Gastrocnemius medialis (tissue), 4 donors: ENCODE results near the gene ALG8. TPM values are rescaled to one million over a fixed set of nuclear protein-coding genes. Genes with fewer than 3 reads are reported as not detected.
"Not testable (repeated sequence)": the region's sequence is repeated elsewhere in the genome, so short reads cannot be mapped to it uniquely, and the experiment has no call there.

Experiments
- ATAC-seq, 2 donors: fragments of 150-250 bp; one replicate each; pipeline ENCODE4 v1.9.1; 2016
- DNase-seq, 2 donors: peaks; one replicate each; pipeline ENCODE4 v3.0.0-alpha.2; 2019
- H3K27ac ChIP-seq, 4 donors: fragments of 200-600 bp; sonication (generic); 1 replicate in 1 of 4; 2 replicates in 3 of 4; pipeline ENCODE4 v1.5.1; 2016 to 2018; ENCODE audit warnings: mild to moderate bottlenecking in 2 of 4, moderate library complexity in 1 of 4
- H3K27me3 ChIP-seq, 3 donors: fragments of 200-600 bp; sonication (generic) in 2 of 3; 1 replicate in 1 of 3; 2 replicates in 2 of 3; pipeline versions ENCODE4 v1.5.1 to v1.6.0; 2016 to 2019; ENCODE audit warnings: mild to moderate bottlenecking in 1 of 3, moderate library complexity in 1 of 3
- H3K36me3 ChIP-seq, 2 donors: fragments of 200-600 bp; sonication (generic) in 1 of 2; one replicate each; pipeline ENCODE4 v1.5.1; 2017 to 2018
- H3K4me1 ChIP-seq, 2 donors: fragments of 200-600 bp; sonication (generic) in 1 of 2; one replicate each; pipeline ENCODE4 v1.5.1; 2016 to 2017; ENCODE audit warnings: mild to moderate bottlenecking in 2 of 2
- H3K4me3 ChIP-seq, 4 donors: fragments of 200-600 bp; sonication (generic) in 3 of 4; 1 replicate in 1 of 4; 2 replicates in 3 of 4; pipeline ENCODE4 v1.5.1; 2016 to 2019; ENCODE audit warnings: mild to moderate bottlenecking in 2 of 4
- H3K9me3 ChIP-seq, 3 donors: fragments of 200-600 bp; sonication (generic) in 2 of 3; 1 replicate in 1 of 3; 2 replicates in 2 of 3; pipeline ENCODE4 v1.5.1; 2016 to 2019
- POLR2A ChIP-seq, 2 donors: fragments of 450-650 bp; IDR thresholded peaks; one replicate each; pipeline ENCODE4 v1.6.1; 2017; ENCODE audit warnings: antibody characterized with exemption in 2 of 2, mild to moderate bottlenecking in 2 of 2, moderate library complexity in 2 of 2
- in situ Hi-C, 4 donors: fragments of 200-750 bp; cut with MboI; loops; one replicate each; pipeline versions ENCODE4 v1.15.0 to v1.8.0; 2017; ENCODE audit warnings: low sequenced_read_pairs in 4 of 4
- intact Hi-C: fragments of 100-400 bp; cut with DNase I; formaldehyde crosslinking; loops from one replicate; pipeline ENCODE4 v1.15.1; 2023; ENCODE audit warnings: low total_unique reads
- total RNA-seq, 4 donors: library from RNA; depleted of rRNA; stranded (reverse); fragments of >200 nt; gene quantifications; one replicate each; pipeline versions ENCODE4 v1.1.0 to v1.2.3, GENCODE V29; 2016
- TF ChIP-seq, protein P1 (sequence below), 5 experiments: fragments of 450-650 bp in 3 of 5; fragments of 200-600 bp in 2 of 5; sonication (generic) in 2 of 5; IDR thresholded peaks in 4 of 5; conservative IDR thresholded peaks in 1 of 5; 1 replicate in 4 of 5; 2 replicates in 1 of 5; pipeline ENCODE4 v1.5.1; 2016 to 2019; ENCODE audit warnings: antibody characterized with exemption in 5 of 5, mild to moderate bottlenecking in 3 of 5, moderate library complexity in 3 of 5

The ALG8 gene
- total RNA-seq, 4 donors from 2014 or later = 9.0 to 12.9 (median 10.9) TPM

DNA sequence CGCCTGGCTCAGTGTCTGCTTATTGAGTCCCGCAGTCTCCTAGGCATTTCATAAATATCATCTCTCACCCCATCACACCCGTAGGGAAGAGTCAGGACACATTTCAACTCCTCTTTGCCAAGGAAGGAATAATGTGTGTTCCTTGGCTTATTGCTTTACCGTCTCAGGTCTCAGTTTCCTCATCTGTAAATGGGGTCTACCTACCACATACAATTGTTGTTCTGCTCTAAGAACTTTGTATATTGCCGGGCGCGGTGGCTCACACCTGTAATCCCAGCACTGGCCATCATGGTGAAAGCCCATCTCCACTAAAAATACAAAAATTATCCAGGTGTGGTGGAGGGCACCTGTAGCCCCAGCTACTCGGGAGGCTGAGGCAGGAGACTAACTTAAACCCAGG is 78.9 kb downstream of the ALG8 start:
- in situ Hi-C loops = no loop called here
- H3K9me3 ChIP-seq = no peaks in the 10 kb centered on the region
- no peaks in the 10 kb centered on the region for H3K27me3 ChIP-seq
- H3K36me3 ChIP-seq = no peaks in the 10 kb centered on the region
- intact Hi-C loops = no loop called here
- peak overlapping the region in 2 of 4 donors; percentile 78 to 88 for H3K27ac ChIP-seq
- ATAC-seq = no peak
- H3K4me1 ChIP-seq = peaks cover 38 to 40% of the 10 kb centered on the region in 2 donors
- no peak for TF ChIP-seq POLR2A (IDR thresholded peaks at IDR 0.05)
- TF ChIP-seq, protein P1, sequence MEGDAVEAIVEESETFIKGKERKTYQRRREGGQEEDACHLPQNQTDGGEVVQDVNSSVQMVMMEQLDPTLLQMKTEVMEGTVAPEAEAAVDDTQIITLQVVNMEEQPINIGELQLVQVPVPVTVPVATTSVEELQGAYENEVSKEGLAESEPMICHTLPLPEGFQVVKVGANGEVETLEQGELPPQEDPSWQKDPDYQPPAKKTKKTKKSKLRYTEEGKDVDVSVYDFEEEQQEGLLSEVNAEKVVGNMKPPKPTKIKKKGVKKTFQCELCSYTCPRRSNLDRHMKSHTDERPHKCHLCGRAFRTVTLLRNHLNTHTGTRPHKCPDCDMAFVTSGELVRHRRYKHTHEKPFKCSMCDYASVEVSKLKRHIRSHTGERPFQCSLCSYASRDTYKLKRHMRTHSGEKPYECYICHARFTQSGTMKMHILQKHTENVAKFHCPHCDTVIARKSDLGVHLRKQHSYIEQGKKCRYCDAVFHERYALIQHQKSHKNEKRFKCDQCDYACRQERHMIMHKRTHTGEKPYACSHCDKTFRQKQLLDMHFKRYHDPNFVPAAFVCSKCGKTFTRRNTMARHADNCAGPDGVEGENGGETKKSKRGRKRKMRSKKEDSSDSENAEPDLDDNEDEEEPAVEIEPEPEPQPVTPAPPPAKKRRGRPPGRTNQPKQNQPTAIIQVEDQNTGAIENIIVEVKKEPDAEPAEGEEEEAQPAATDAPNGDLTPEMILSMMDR (IDR thresholded peaks at IDR 0.05 in 4 of 5, conservative IDR thresholded peaks at IDR 0.05 in 1 of 5) = no peak
- DNase-seq = no peak
- no peak overlapping the region for H3K4me3 ChIP-seq

DNA sequence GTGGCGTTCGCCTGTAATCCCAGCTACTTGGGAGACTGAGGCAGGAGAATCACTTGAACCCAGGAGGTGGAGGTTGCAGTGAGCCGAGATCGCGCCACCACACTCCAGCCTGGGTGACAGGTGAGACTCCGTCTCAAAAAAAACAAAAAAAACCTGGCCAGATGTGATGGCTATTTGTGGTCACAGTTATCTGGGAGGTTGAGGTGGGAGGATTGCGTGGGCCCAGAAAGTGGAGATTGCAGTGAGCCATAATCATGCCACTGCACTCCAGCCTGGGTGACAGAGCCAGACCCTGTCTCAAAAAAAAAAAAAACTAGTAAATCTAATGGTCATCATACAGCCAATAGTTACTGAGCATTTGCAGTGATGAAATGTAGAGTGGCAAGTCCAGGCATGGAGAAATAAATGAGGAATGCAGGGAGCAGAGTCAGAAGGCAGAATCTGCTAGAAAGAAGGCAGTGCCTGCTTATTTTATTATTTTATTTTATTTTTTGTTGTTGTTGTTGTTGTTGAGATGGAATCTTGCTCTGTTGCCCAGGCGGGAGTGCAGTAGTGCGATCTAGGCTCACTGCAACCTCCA is 79.6 kb downstream of the ALG8 start:
- in situ Hi-C loops, H3K4me3 ChIP-seq, H3K27me3 ChIP-seq, intact Hi-C loops, ATAC-seq, H3K36me3 ChIP-seq, H3K9me3 ChIP-seq, DNase-seq: not testable (repeated sequence)
- H3K4me1 ChIP-seq = peaks cover 35 to 38% of the 10 kb centered on the region in 2 donors
- H3K27ac ChIP-seq = peak overlapping the region in 1 of 4 donors; percentile 88

DNA sequence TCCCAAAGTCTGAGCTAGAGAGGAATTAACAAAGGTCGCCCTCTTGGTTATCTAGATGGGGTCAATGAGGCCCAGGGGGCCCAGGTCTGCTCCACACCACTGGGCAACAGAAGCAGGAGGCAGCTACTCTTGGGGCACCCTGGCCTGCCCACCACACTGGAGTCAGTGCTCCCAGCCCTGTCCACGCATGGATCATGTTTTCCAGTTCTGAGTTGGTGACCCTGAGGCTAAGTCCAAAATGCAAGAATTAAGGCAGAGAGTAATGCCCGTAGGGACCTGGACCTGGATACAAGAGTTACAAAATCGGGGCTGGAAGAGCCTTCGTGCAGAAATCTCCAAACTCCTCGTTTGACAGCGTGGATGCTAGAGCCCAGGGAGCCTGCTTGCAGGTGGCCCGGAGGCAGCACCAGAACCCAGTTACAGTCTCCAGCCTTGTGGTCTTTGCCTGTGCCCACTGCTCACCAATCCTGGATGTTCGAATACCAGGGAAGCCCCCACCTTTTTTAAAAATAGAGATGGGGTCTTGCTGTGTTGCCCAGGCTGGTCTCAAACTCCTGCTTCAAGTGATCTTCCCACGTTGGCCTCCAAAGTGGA is 81.9 kb downstream of the ALG8 start:
- TF ChIP-seq, protein P1 (IDR thresholded peaks at IDR 0.05 in 4 of 5, conservative IDR thresholded peaks at IDR 0.05 in 1 of 5) = no peak
- no peak for TF ChIP-seq POLR2A (IDR thresholded peaks at IDR 0.05)
- Histone ChIP-seq H3K4me1 (peaks cover 20 to 22% of the 10 kb centered on the region in 2 donors), H3K9me3 (no peaks in the 10 kb centered on the region), H3K4me3 (no peak overlapping the region), H3K27me3 (no peaks in the 10 kb centered on the region), H3K36me3 (no peaks in the 10 kb centered on the region), H3K27ac (no peak overlapping the region)
- no peak for ATAC-seq
- intact Hi-C loops (no loop called here), in situ Hi-C loops (no loop called here)
- DNase-seq = no peak

DNA sequence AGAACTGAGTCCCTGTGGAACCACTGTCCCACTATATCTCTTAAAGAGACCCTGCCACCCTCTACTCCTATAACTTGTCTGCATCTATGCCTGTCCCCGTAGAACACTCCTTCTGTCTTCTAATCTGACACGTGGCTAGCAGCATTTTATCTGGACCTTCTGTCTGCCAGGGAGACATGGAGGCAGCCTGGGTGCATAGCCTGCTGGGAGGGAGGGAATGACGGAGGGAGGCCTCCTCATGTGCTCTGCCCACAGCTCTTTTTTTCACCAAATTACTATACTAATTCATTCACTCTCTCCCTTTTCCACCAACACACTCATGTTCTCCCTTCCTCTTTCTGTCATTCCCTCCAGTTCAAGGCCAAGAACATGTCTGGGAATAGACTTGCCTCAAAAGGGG is 83.3 kb downstream of the ALG8 start:
- in situ Hi-C loops (no loop called here), intact Hi-C loops (no loop called here)
- ATAC-seq = no peak

DNA sequence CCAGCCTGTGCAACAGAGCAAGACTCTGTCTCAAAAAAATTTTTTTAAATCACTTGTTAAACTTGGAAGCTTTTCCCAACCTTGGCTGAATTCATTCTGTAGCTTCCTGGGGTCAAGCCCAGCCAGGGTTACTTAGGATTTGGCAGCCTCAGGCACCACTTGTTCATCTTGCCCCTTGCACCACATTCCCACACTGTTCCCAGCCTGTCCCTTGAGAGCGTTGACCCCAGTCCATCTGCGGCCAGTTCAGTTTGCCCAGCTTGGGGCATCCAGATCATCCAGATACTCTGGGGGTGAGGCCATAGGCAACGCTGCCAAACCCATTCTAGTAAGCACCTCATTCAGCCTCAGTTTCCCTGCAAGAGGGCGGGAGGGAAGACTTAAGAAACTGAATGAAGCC is 84.5 kb downstream of the ALG8 start:
- Histone ChIP-seq H3K9me3 (no peaks in the 10 kb centered on the region), H3K27me3 (no peaks in the 10 kb centered on the region)
- intact Hi-C loops = no loop called here

More for the DNA sequence above, 83.3 kb downstream of the ALG8 start:
- Histone ChIP-seq H3K27me3 (no peaks in the 10 kb centered on the region), H3K4me3 (no peak overlapping the region), H3K27ac (no peak overlapping the region), H3K9me3 (no peaks in the 10 kb centered on the region), H3K36me3 (no peaks in the 10 kb centered on the region), H3K4me1 (peaks cover 7 to 10% of the 10 kb centered on the region in 2 donors)
- DNase-seq = no peak
- TF ChIP-seq, protein P1 (IDR thresholded peaks at IDR 0.05 in 4 of 5, conservative IDR thresholded peaks at IDR 0.05 in 1 of 5) = no peak
- no peak for TF ChIP-seq POLR2A (IDR thresholded peaks at IDR 0.05)

More for the DNA sequence above, 84.5 kb downstream of the ALG8 start:
- no peaks in the 10 kb centered on the region for H3K4me1 ChIP-seq
- H3K36me3 ChIP-seq = no peaks in the 10 kb centered on the region
- no peak for ATAC-seq
- TF ChIP-seq, protein P1 (IDR thresholded peaks at IDR 0.05 in 4 of 5, conservative IDR thresholded peaks at IDR 0.05 in 1 of 5) = no peak
- TF ChIP-seq POLR2A (IDR thresholded peaks at IDR 0.05) = no peak
- H3K27ac ChIP-seq = no peak overlapping the region
- H3K4me3 ChIP-seq = no peak overlapping the region
- in situ Hi-C loops = no loop called here
- DNase-seq = no peak
